Activated T-cell treated with anti-CD3 and anti-CD28 coated beads, Interleukin-2, amount 50 U/mL, for 72 hours (primary cell): ENCODE results near the gene PCSK2. TPM values are rescaled to one million over a fixed set of nuclear protein-coding genes. Genes with fewer than 3 reads are reported as not detected.
A peak's percentile ranks its signal among the peaks of the same experiment; 100 is the strongest.

ENCODE experiments used
- ATAC-seq, 2 donors: fragments of 150-1000 bp; cut with Tn5 transposase; replicated peaks in 1 of 2; 2 replicates each; pipeline ENCODE4 v1.10.0; 2021; ENCODE audit warnings: moderate library complexity in 2 of 2, mild to moderate bottlenecking in 1 of 2
- DNase-seq, 2 donors: peaks; one replicate each; pipeline ENCODE4 v3.0.0; 2021 to 2022; ENCODE audit warnings: mixed read lengths in 1 of 2
- H3K27ac Mint-ChIP-seq: one replicate; pipeline ENCODE4 v1.8.0; 2022; ENCODE audit warnings: mild to moderate bottlenecking, moderate library complexity, mixed read lengths
- H3K27me3 Mint-ChIP-seq: one replicate; pipeline ENCODE4 v1.8.0; 2022; ENCODE audit warnings: low read depth, mixed read lengths
- H3K36me3 Mint-ChIP-seq, 2 donors: one replicate each; pipeline ENCODE4 v1.8.0; 2022; ENCODE audit warnings: mixed read lengths in 2 of 2, mild to moderate bottlenecking in 1 of 2; ENCODE audit not compliant: insufficient read depth in 2 of 2
- H3K4me1 Mint-ChIP-seq: one replicate; pipeline ENCODE4 v1.8.0; 2022; ENCODE audit warnings: low read depth, mixed read lengths
- H3K4me3 Mint-ChIP-seq, 2 donors: one replicate each; pipeline ENCODE4 v1.8.0; 2022; ENCODE audit warnings: mild to moderate bottlenecking in 2 of 2, mixed read lengths in 2 of 2, moderate library complexity in 2 of 2
- H3K9me3 Mint-ChIP-seq, 2 donors: one replicate each; pipeline ENCODE4 v1.8.0; 2022; ENCODE audit warnings: mixed read lengths in 2 of 2
- total RNA-seq, 2 donors: library from RNA; stranded (reverse); gene quantifications; one replicate each; pipeline ENCODE4 v1.2.3, GENCODE V29; 2022

The PCSK2 gene
- total RNA-seq, 2 donors from 2014 or later: not detected

GRCh38 chr20:17399303-17399985 lies 172.6 kb downstream of the PCSK2 start:
- no peak for DNase-seq
- H3K36me3 Mint-ChIP-seq: no peaks in the 10 kb centered on the region
- no peaks in the 10 kb centered on the region for H3K9me3 Mint-ChIP-seq
- peaks cover 7% of the 10 kb centered on the region for H3K27me3 Mint-ChIP-seq
- H3K4me3 Mint-ChIP-seq: no peak overlapping the region
- no peak for ATAC-seq
- no peaks in the 10 kb centered on the region for H3K4me1 Mint-ChIP-seq
- H3K27ac Mint-ChIP-seq: no peak overlapping the region

- Mint-ChIP-seq H3K27ac (no peak overlapping the region), H3K36me3 (no peaks in the 10 kb centered on the region), H3K4me3 (no peak overlapping the region), H3K27me3 (peaks cover 12% of the 10 kb centered on the region), H3K4me1 (no peaks in the 10 kb centered on the region), H3K9me3 (no peaks in the 10 kb centered on the region)
- DNase-seq (no peak), ATAC-seq (no peak)
These were observed 176.6 kb downstream of the PCSK2 start for GRCh38 chr20:17403461-17403860.

DNA sequence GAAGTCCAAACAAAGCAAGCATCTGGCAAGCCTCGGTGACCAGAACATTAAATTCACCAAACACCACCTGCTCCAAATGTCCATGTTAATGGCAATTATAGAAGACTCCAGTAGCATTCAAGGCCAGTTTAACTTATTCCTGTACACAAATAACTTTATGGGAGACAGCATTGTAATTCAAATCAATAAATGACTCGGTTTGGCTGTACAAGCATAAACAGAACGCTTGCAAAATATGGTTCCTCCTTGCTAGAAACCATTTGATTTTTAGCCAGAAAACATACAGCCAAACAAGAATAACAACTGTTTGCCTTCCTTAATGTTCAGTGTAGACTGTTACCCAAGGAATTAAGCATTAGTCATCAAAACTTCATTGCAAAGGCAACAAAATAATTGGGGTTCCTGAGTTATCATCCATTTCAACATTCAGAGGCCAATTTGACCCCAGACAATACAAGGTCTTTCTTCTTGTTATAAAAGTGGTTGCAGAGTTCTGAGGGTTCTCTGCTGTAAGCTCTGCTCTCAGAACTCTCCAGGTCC lies 179.3 kb downstream of the PCSK2 start:
- H3K4me3 Mint-ChIP-seq: no peak overlapping the region
- H3K27ac Mint-ChIP-seq: no peak overlapping the region
- H3K9me3 Mint-ChIP-seq: no peaks in the 10 kb centered on the region
- ATAC-seq: no peak
- no peak for DNase-seq
- peaks cover 12% of the 10 kb centered on the region for H3K27me3 Mint-ChIP-seq
- H3K4me1 Mint-ChIP-seq: no peaks in the 10 kb centered on the region
- no peaks in the 10 kb centered on the region for H3K36me3 Mint-ChIP-seq

- no peak for ATAC-seq
- no peak overlapping the region for H3K4me3 Mint-ChIP-seq
- no peak for DNase-seq
- peaks cover 0 to 4% of the 10 kb centered on the region in 2 donors for H3K9me3 Mint-ChIP-seq
- H3K4me1 Mint-ChIP-seq: no peaks in the 10 kb centered on the region
- no peak overlapping the region for H3K27ac Mint-ChIP-seq
- peaks cover 0 to 2% of the 10 kb centered on the region in 2 donors for H3K36me3 Mint-ChIP-seq
- peaks cover 12% of the 10 kb centered on the region for H3K27me3 Mint-ChIP-seq
These were observed 180.7 kb downstream of the PCSK2 start for GRCh38 chr20:17407550-17407949.

DNA sequence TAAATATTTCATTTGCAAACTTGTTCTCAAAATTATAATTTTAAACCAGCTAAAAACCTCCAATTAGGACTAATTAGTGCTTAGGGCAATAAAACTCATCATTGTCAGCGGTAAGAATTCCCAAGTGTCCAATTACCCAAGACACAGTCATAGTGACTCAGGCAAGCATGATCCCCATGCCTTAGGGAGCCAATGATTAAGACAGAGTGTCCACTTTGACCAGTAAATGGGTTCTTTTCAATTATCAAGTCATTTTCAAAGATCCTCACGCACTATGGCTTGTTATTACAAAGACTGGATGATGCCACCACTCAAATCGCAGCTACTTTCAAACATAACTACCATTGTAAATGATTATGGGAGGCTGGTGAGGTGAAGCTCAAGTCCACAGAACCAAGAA lies 190.4 kb downstream of the PCSK2 start:
- H3K27me3 Mint-ChIP-seq: peaks cover 18% of the 10 kb centered on the region
- H3K27ac Mint-ChIP-seq: no peak overlapping the region
- DNase-seq (no peak), ATAC-seq (no peak)
- H3K4me3 Mint-ChIP-seq: no peak overlapping the region
- peaks cover 5 to 6% of the 10 kb centered on the region in 2 donors for H3K36me3 Mint-ChIP-seq
- H3K9me3 Mint-ChIP-seq: peaks cover 14 to 16% of the 10 kb centered on the region in 2 donors
- no peaks in the 10 kb centered on the region for H3K4me1 Mint-ChIP-seq

DNA sequence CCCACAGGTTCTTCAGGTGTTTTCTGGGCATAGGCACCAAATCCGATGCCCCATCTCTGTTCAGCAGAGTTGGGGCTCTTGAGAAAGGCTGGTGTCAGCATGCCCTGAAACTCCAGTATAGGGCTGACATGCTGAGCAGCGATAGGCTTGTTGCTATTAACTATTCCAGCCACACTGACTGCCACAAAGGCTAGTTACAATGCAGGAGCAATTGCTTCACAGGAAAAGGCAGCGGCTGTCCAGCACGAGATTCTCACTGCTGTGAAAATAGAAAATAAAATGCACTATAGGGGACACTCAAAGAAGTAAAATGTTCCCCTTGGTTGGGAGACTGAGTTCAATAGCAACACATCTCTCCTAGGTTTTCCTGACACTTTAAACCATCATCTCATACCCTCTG lies 191.9 kb downstream of the PCSK2 start:
- Mint-ChIP-seq H3K4me1 (no peaks in the 10 kb centered on the region), H3K27ac (no peak overlapping the region), H3K9me3 (peaks cover 7 to 10% of the 10 kb centered on the region in 2 donors), H3K4me3 (no peak overlapping the region), H3K27me3 (peaks cover 18% of the 10 kb centered on the region), H3K36me3 (peaks cover 2 to 4% of the 10 kb centered on the region in 2 donors)
- no peak for ATAC-seq
- DNase-seq: no peak

DNA sequence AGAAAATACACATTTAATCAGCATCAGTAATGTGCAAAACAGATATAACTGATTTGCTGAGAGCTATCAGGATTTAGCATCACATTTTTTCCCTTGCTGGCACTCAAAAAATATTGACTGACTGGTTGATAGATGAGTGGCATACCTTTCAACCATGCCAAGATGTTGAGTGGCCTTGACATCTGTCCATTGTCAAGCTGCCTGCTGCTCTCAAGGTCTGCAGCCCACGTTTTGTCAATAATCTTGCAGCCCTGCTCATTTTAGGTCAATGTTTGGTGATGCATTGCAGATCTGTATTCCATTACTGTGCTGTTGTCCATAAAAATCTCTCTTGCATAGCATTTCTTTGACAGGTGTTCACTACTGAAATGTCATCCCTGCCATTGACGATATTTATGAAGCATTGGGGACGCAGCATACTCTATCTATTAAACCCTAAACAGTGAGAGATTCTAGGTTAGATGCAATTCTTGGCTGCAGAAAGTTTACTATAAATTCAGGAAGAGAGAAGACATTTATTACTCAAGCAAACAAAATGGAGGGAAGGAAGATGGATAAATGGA lies 192.7 kb downstream of the PCSK2 start:
- Mint-ChIP-seq H3K27ac (no peak overlapping the region), H3K4me1 (no peaks in the 10 kb centered on the region), H3K27me3 (peaks cover 18% of the 10 kb centered on the region), H3K36me3 (no peaks in the 10 kb centered on the region), H3K9me3 (peaks cover 4% of the 10 kb centered on the region in 2 donors), H3K4me3 (no peak overlapping the region)
- ATAC-seq (no peak), DNase-seq (no peak)

GRCh38 chr20:17421493-17421892 lies 194.7 kb downstream of the PCSK2 start:
- Mint-ChIP-seq H3K4me3 (no peak overlapping the region), H3K27me3 (peaks cover 18% of the 10 kb centered on the region), H3K36me3 (no peaks in the 10 kb centered on the region), H3K27ac (no peak overlapping the region), H3K9me3 (no peaks in the 10 kb centered on the region), H3K4me1 (no peaks in the 10 kb centered on the region)
- DNase-seq (no peak), ATAC-seq (no peak)

- DNase-seq: no peak
- Mint-ChIP-seq H3K36me3 (no peaks in the 10 kb centered on the region), H3K27ac (no peak overlapping the region), H3K4me3 (no peak overlapping the region), H3K27me3 (peaks cover 5% of the 10 kb centered on the region), H3K4me1 (no peaks in the 10 kb centered on the region), H3K9me3 (no peaks in the 10 kb centered on the region)
- no peak for ATAC-seq
These were observed 196.9 kb downstream of the PCSK2 start for GRCh38 chr20:17423782-17424181.

DNA sequence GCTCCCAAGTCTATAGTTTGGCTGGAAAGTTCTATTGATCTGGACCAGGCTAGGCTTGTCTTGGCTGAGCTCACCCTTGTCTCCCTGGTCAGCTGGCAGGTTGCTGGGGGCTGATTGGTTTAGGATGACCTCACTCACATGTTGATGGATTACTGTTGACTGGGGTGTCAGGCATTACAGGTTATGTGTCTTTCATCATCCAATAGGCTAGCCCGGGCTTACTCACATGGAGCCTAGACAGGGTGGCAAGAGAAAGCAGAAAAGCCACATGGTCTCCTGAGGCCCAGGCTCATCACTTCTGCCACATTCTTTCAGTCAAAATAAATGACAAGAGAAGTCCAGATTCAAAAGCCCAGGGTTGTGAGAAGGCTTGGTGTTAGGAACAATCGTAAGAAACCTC lies 200.8 kb downstream of the PCSK2 start:
- ATAC-seq (no peak), DNase-seq (no peak)
- H3K4me1 Mint-ChIP-seq: no peaks in the 10 kb centered on the region
- no peak overlapping the region for H3K4me3 Mint-ChIP-seq
- H3K36me3 Mint-ChIP-seq: no peaks in the 10 kb centered on the region
- no peaks in the 10 kb centered on the region for H3K9me3 Mint-ChIP-seq
- no peak overlapping the region for H3K27ac Mint-ChIP-seq
- peaks cover 20% of the 10 kb centered on the region for H3K27me3 Mint-ChIP-seq

DNA sequence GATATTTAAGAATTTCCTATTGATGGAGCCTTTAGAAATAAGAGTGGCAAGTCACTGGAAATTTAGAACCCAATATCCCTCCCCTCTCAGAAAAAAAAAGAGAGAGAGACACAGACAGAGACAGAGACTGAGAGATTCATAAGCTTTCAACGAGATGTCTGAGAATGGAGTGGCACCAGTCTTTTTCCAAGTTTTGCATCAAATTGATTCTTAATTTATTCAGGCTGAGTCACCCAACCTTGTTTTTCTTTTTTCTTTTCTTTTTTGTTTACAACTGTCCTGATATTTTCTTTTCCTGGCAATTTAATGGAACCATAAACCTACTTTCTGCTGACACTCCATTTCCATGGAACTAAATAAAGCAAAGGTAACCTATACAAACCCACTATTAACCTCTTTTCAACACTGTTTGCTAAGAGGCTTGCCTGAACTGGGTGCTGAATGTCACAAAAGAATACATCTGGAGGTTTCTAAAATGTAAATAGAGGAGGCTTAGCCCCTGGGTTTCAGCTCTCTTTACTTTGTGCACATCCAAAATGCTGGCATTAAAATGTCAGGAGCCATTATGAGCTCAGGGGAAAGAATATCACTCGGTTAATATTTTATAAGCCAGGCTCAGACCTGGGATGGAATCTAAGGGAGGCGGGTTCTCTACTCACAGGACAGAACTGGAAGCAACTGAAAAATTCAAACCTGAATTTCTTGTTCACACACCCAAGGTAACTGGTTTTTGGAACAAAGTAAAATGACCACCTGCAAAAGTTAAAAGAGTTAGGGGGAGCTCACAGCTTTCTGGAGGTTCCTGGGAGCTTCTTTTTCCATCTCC lies 203.5 kb downstream of the PCSK2 start:
- Mint-ChIP-seq H3K9me3 (no peaks in the 10 kb centered on the region), H3K4me3 (no peak overlapping the region), H3K4me1 (no peaks in the 10 kb centered on the region), H3K27ac (no peak overlapping the region), H3K27me3 (peaks cover 22% of the 10 kb centered on the region), H3K36me3 (no peaks in the 10 kb centered on the region)
- DNase-seq (no peak), ATAC-seq (no peak)

GRCh38 chr20:17431621-17432364 lies 205.0 kb downstream of the PCSK2 start:
- no peak overlapping the region for H3K4me3 Mint-ChIP-seq
- H3K36me3 Mint-ChIP-seq: no peaks in the 10 kb centered on the region
- H3K9me3 Mint-ChIP-seq: no peaks in the 10 kb centered on the region
- H3K27ac Mint-ChIP-seq: no peak overlapping the region
- DNase-seq: peak; percentile 40 to 46
- ATAC-seq: no peak
- H3K4me1 Mint-ChIP-seq: no peaks in the 10 kb centered on the region
- H3K27me3 Mint-ChIP-seq: peaks cover 27% of the 10 kb centered on the region

- peaks cover 23% of the 10 kb centered on the region for H3K27me3 Mint-ChIP-seq
- H3K4me1 Mint-ChIP-seq: no peaks in the 10 kb centered on the region
- H3K9me3 Mint-ChIP-seq: peaks cover 0 to 2% of the 10 kb centered on the region in 2 donors
- H3K27ac Mint-ChIP-seq: no peak overlapping the region
- ATAC-seq: no peak
- no peak overlapping the region for H3K4me3 Mint-ChIP-seq
- no peaks in the 10 kb centered on the region for H3K36me3 Mint-ChIP-seq
- DNase-seq: no peak
These were observed 209.8 kb downstream of the PCSK2 start for GRCh38 chr20:17436664-17437063.
